ENCODE measurements around the gene ATP13A2. TPM values are rescaled to one million over a fixed set of nuclear protein-coding genes. Genes with fewer than 3 reads are reported as not detected.
A peak's percentile ranks its signal among the peaks of the same experiment; 100 is the strongest.

The ATP13A2 gene
- total RNA-seq, 1 donor from 2014 or later: 97.8 TPM

DNA sequence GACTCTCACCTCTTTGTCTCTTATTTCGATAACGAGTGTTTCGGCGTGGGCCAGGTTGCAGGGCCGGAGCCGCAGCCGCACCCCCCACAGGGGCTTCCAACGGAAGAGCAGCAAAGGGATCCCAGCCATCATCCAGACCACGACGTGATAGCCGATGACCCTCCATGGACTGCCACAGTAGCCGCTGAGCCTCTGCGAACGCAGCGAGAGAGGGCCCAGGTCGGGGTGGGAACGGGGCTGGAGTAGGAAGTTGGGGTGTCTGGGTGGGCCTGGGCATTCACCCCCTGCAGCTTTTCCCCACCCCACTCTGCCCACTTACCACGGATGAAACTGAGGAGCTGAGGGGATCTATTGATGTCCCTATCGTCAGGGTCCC, 6.4 kb downstream of the ATP13A2 start:
- no peak for DNase-seq (ENCODE audit: extremely low read depth, low read depth, low spot score)

DNA sequence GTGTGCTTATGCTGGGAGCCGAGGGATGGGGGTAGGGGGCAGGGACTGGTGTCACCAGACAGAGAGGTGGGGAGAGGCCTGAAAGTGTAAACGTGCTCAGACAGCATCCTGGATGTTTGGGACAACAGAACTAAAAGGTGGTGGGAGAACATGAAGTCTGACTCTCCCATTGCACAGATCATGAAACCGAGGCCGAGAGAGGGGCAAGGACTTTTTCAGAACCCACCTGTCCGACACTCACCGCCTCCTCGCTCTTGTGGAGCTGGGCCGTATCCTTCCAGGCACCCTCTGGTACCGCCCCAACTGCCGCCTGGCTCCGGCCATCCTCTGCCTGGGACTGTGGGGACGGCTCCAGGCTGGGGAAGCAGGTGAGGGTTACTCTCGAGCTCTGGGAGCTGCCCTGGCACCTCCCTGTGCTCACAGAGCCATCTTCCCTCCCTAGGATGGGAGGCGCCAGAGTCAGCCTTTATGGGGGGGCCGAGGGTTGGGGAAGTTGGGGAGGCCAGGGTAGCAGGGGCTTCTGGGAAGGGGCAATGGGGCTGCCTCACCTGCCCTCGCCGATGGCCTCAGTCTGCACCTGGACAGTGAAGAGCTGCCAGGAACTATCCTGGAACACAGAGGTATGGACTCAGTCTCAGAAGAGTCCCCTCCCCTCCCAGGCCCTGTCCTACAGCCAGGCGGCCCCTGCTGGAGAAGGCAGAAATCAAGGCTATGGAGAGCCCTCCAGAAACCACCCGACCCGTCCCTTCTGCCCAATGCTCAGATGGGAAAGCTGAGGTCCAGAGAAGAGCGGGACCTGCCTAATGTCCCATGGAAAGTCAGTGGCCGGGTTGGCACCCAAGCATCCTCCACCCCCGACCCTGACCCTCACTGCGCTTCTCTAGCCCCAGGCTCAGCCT, 7.0 kb downstream of the ATP13A2 start:
- no peak for DNase-seq (ENCODE audit: extremely low read depth, low read depth, low spot score)

GRCh38 chr1:17002524-17002902, 9.2 kb downstream of the ATP13A2 start:
- DNase-seq (ENCODE audit: extremely low read depth, low read depth, low spot score): no peak

DNA sequence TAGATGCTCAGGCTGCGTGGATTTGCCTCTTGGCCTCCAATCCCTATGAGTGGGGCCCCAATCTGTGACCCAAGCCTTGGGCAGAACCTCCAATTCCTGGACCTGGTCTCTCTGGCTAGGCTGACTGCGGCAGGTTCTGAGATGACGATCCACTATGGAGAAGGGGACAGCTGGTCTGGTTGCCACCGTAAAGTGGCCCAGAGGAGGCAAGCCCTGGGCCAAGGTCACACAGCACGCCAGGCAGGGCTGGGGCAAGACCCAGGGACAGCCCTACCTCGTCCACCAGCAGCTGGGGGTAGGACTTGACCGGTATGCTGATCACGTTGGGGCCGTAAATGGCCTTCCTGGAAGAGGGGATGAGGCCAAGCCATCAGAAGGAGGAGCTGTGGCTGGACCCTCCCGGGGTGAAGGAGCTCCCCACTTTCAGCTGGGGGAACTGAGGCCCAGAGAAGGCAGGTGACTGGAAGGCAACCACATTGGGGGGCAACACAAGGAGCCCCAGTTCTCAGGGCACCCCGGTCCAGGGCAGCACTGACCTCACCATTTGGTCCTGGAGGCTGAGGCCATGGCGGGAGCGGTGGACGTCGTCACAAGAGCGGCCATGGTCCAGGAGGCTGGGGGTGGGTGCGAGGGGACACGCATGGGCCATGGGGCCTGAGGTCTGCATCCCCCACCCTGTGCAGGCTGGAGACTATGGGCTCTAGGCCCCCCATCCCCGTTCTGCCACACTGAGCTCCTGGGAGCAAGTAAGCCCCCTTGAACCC, 9.8 kb downstream of the ATP13A2 start:
- DNase-seq (ENCODE audit: extremely low read depth, low read depth, low spot score): no peak

DNA sequence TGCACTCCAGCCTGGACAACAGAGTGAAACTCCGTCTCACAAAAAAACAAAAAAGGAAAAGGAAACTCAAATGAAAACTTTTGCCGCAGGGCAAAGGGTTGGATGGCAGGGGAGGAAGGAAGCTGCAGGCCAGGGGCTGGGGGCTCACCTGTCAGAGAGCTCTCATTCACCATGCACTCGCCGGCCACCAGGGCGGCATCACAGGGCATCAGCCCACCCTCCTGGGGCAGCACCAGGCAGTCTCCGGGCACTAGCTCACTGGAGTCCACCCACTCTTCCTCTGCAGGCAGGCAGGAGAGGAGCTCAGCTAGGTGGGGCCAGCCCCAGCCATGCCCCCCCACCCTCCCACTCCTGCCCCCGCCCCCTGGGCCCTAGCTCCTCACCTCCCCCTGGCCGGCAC, 11.9 kb downstream of the ATP13A2 start:
- DNase-seq (ENCODE audit: extremely low read depth, low read depth, low spot score): no peak

- no peak for DNase-seq (ENCODE audit: extremely low read depth, low read depth, low spot score)
These were observed 13.1 kb downstream of the ATP13A2 start for GRCh38 chr1:16998589-16998988.

- no peak for DNase-seq (ENCODE audit: extremely low read depth, low read depth, low spot score)
These were observed 14.9 kb downstream of the ATP13A2 start for GRCh38 chr1:16996845-16997244.

- DNase-seq (ENCODE audit: extremely low read depth, low read depth, low spot score): no peak
These were observed 18.1 kb downstream of the ATP13A2 start for GRCh38 chr1:16993521-16994038.

GRCh38 chr1:16992675-16993074, 19.1 kb downstream of the ATP13A2 start:
- DNase-seq (ENCODE audit: extremely low read depth, low read depth, low spot score): no peak

DNA sequence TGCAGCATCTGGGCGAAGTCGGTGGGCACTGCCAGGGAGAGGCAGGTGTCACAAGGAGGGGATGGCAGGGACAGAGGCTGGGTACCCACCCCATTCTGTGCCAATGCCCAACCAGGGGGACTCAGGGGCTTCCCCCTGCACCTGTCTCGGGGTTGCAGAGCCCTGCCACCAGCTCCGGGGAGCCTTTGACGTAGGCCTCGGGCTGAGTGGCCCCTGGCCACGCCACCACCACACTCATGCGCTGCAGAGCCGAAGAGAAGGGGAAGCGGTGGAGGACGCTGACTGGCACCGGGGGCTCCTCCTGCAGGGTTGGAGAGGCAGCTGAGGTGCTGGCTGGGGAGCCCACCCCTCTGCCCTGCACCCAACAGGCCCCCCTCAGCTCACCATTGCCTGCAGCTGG, 19.6 kb downstream of the ATP13A2 start:
- no peak for DNase-seq (ENCODE audit: extremely low read depth, low read depth, low spot score)

DNA sequence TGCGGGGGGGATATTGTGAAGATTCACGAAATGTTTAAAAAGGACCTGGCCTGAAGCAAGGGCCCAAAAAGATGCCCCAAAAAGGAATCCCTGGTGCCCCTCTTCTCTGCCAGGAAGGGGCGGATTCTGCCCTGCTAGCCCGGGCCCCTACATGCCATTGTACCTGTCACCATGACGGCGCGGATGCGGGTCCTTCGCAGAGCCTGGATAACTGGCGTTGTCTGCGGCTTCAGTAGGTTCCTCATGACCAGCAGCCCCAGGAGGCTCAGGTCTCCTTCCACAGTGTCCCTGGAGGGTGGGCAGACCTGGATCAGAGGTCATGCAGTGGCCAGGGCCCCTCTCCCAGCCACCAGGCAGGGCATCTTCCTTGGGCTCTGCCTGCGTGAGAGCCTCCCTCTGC, 20.2 kb downstream of the ATP13A2 start:
- DNase-seq (ENCODE audit: extremely low read depth, low read depth, low spot score): no peak

DNA sequence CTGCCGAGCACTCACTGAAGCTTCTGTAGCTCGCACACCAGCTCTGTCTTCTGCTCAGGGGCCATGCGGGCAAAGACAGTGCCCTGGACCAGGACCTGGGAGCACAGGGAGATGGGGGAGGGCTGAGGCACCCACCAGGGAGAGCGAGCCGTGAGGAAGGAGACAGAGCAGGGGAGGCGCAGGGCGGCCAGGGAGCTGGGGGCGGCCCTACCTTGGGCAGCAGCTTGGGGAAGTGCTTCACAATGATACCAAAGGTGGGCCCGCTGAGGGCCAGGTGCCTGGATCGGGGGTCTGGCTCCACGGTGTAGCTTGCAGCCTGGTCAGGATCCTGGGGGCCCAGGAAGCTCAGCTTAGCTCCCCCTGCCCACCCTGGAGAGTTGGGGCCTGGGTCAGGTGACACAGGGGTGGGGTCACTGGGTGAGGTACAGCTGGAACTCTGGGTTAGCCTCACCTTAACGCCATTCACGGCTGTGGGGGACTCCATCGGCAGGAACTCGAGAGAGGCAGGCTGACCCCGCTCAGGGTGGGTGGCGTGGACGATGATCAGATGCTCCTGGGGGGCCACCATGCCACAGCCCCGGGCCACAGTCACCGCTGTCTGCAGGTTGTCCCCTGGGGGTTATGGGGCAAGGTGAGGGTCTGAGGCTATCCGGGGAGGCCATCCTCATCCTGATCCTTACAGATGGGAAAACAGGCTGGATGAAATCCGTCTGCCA, 21.9 kb downstream of the ATP13A2 start:
- no peak for DNase-seq (ENCODE audit: extremely low read depth, low read depth, low spot score)

DNA sequence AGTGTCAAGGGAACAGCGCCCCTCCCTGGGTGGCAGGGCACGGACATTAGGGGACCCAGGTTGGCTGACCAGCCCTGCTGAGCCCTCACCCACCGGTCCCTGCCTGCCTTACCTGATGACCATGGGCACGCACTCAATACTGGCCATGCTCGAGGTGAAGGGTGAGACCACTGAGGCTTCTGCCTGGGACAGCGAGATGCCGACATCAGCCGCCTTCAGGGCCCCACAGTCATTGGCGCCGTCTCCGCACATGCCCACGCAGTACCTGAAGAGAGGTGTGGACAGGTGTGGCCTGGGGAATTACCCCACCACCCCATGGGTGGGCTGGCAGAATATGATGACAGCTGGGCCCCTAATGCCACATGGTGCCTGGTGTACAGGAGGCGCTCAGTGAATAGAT, 23.5 kb downstream of the ATP13A2 start:
- no peak for DNase-seq (ENCODE audit: extremely low read depth, low read depth, low spot score)

- no peak for DNase-seq (ENCODE audit: extremely low read depth, low read depth, low spot score)
These were observed 24.8 kb downstream of the ATP13A2 start for GRCh38 chr1:16986962-16987361.

DNA sequence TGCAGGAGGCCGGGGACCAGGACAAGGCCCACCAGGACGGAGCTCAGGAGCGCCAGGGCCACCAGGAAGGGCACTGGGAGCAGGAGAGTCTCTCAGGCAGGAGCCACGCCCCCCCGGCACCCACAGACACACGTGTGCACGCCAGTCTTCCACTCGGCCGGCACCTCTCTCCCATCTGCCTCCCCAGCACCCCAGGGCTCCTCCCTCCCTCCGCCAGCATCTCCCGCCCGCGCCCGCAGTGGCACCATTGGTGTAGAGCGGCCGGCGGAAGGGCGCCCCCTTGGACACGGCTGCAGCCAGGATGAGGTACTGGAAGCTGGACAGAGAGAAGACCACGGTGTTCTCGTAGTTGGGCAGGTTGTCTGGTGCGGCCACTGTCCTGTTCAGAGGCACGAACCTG, 25.2 kb downstream of the ATP13A2 start:
- DNase-seq (ENCODE audit: extremely low read depth, low read depth, low spot score): no peak

DNA sequence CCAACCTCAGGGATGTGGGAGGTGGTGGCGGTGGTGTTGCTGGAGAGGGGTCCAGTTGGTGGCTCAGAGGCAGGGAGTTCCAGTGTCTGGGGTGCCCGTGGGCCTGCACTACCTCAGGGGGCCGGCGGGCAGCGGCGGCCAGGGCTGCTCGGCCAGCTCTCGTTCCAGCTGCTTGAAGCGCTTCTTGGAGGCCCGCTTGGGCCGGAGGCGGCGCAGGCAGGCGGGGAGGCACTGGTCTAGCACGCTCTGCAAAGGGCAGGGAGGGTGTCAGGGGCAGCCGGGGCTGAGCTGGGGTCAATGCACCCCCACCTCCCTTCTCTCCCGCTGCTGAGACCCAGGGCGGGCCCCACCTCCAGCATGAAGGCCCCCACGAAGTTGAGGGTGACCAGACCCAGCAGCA, 25.6 kb downstream of the ATP13A2 start:
- no peak for DNase-seq (ENCODE audit: extremely low read depth, low read depth, low spot score)

- peak; percentile 68 for DNase-seq (ENCODE audit: extremely low read depth, low read depth, low spot score)
These were observed 27.0 kb downstream of the ATP13A2 start for GRCh38 chr1:16984717-16985116.

DNA sequence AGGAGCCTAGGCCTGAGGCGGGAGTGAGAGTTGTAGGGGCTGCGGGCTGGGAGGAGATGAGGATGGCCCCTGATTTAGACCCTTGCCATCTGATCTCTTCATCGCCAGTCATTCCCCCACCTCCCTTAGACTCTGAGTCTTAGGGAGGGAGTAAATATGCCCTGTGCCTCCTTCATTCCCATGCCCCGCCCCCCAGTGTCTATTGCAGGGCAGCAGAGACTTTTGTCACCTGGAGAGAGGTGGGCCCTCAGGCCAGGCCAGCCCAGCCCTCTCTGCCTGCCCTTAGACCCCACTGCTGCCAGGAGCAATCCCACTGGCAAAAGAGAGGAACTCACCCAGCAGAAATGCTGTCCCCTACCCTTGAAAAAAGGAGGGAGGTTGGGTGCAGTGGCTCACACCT, 28.1 kb downstream of the ATP13A2 start:
- DNase-seq (ENCODE audit: extremely low read depth, low read depth, low spot score): no peak

- no peak for DNase-seq (ENCODE audit: extremely low read depth, low read depth, low spot score)
These were observed 28.8 kb downstream of the ATP13A2 start for GRCh38 chr1:16982902-16983301.

- no peak for DNase-seq (ENCODE audit: extremely low read depth, low read depth, low spot score)
These were observed 30.4 kb downstream of the ATP13A2 start for GRCh38 chr1:16981269-16981849.
